ENCODE results near the gene GABRG3. TPM values are rescaled to one million over a fixed set of nuclear protein-coding genes. Genes with fewer than 3 reads are reported as not detected.

GABRG3 gene
- total and polyA plus RNA-seq, 7 donors = not detected

- no peaks in the 10 kb centered on the region for H3K4me1 ChIP-seq
- DNase-seq = no peak
- ATAC-seq = no peak
- TF ChIP-seq CTCF (IDR thresholded peaks at IDR 0.05) = no peak
- no peaks in the 10 kb centered on the region for H3K27me3 ChIP-seq (ENCODE audit: insufficient read depth in 3 of 3, low read length in 2 of 3)
- no peak overlapping the region for H3K4me3 ChIP-seq
- no peak overlapping the region for H3K27ac ChIP-seq
- H3K9me3 ChIP-seq = no peaks in the 10 kb centered on the region
- WGBS, 3 donors = 13 to 18% (median 15%) methylated on average over 8 of the region's 8 CpGs
- intact Hi-C loops (cut with DNase I) = no loop called here
- no peaks in the 10 kb centered on the region for H3K36me3 ChIP-seq (ENCODE audit: insufficient read depth in 1 of 2, low read depth in 1 of 2)
These were observed 411.5 kb downstream of the GABRG3 start for GRCh38 chr15:27382361-27383025.

GRCh38 chr15:27383726-27384125 lies 412.7 kb downstream of the GABRG3 start:
- intact Hi-C loops (cut with DNase I) = no loop called here
- ATAC-seq (no peak), DNase-seq (no peak)
- TF ChIP-seq CTCF (IDR thresholded peaks at IDR 0.05) = no peak
- Histone ChIP-seq H3K4me3 (no peak overlapping the region), H3K9me3 (no peaks in the 10 kb centered on the region), H3K4me1 (no peaks in the 10 kb centered on the region), H3K27ac (no peak overlapping the region), H3K36me3 (ENCODE audit: insufficient read depth in 1 of 2, low read depth in 1 of 2) (no peaks in the 10 kb centered on the region), H3K27me3 (ENCODE audit: insufficient read depth in 3 of 3, low read length in 2 of 3) (no peaks in the 10 kb centered on the region)
- WGBS, 3 donors = 58 to 59% (median 58%) methylated on average over 4 of the region's 4 CpGs

- no peak for DNase-seq
- Histone ChIP-seq H3K4me3 (no peak overlapping the region), H3K4me1 (no peaks in the 10 kb centered on the region), H3K36me3 (ENCODE audit: insufficient read depth in 1 of 2, low read depth in 1 of 2) (no peaks in the 10 kb centered on the region), H3K9me3 (no peaks in the 10 kb centered on the region), H3K27me3 (ENCODE audit: insufficient read depth in 3 of 3, low read length in 2 of 3) (no peaks in the 10 kb centered on the region), H3K27ac (no peak overlapping the region)
- ATAC-seq = no peak
- 68 to 79% (median 74%) methylated on average over 3 of the region's 3 CpGs for WGBS, 3 donors
- intact Hi-C loops (cut with DNase I) = no loop called here
- TF ChIP-seq CTCF (IDR thresholded peaks at IDR 0.05) = no peak
These were observed 421.2 kb downstream of the GABRG3 start for GRCh38 chr15:27392163-27392562.

GRCh38 chr15:27396521-27396920 lies 425.5 kb downstream of the GABRG3 start:
- DNase-seq (no peak), ATAC-seq (no peak)
- H3K27me3 ChIP-seq (ENCODE audit: insufficient read depth in 3 of 3, low read length in 2 of 3) = no peaks in the 10 kb centered on the region
- intact Hi-C loops (cut with DNase I) = no loop called here
- H3K4me3 ChIP-seq = no peak overlapping the region
- H3K9me3 ChIP-seq = no peaks in the 10 kb centered on the region
- no peaks in the 10 kb centered on the region for H3K36me3 ChIP-seq (ENCODE audit: insufficient read depth in 1 of 2, low read depth in 1 of 2)
- no peaks in the 10 kb centered on the region for H3K4me1 ChIP-seq
- H3K27ac ChIP-seq = no peak overlapping the region
- 55 to 71% (median 70%) methylated on average over 2 of the region's 2 CpGs for WGBS, 3 donors
- TF ChIP-seq CTCF (IDR thresholded peaks at IDR 0.05) = no peak

GRCh38 chr15:27396996-27397395 lies 426.0 kb downstream of the GABRG3 start:
- no peaks in the 10 kb centered on the region for H3K27me3 ChIP-seq (ENCODE audit: insufficient read depth in 3 of 3, low read length in 2 of 3)
- H3K36me3 ChIP-seq (ENCODE audit: insufficient read depth in 1 of 2, low read depth in 1 of 2) = no peaks in the 10 kb centered on the region
- H3K9me3 ChIP-seq = no peaks in the 10 kb centered on the region
- no peak overlapping the region for H3K27ac ChIP-seq
- TF ChIP-seq CTCF (IDR thresholded peaks at IDR 0.05) = no peak
- ATAC-seq = no peak
- 86 to 90% (median 90%) methylated on average over 6 of the region's 6 CpGs for WGBS, 3 donors
- H3K4me3 ChIP-seq = no peak overlapping the region
- no peak for DNase-seq
- no peaks in the 10 kb centered on the region for H3K4me1 ChIP-seq
- intact Hi-C loops (cut with DNase I) = no loop called here

All from psoas muscle (tissue), 8 donors.